Liver (tissue), 3 donors: ENCODE results near the gene ROM1.

ENCODE experiments used
- CTCF ChIP-seq: fragments of 150-350 bp; IDR thresholded peaks from 2 replicates; pipeline ENCODE4 v1.5.1; 2017; ENCODE audit warnings: improper control_type of control experiment, low read depth, low read length; ENCODE audit not compliant: missing input control
- EGR1 ChIP-seq, 2 donors: IDR thresholded peaks; 2 replicates each; pipeline ENCODE4 v1.6.1; 2016 to 2018; ENCODE audit warnings: antibody characterized with exemption in 2 of 2, low read depth in 2 of 2
- RXRA ChIP-seq, 2 donors: IDR thresholded peaks; 2 replicates each; pipeline ENCODE4 v1.6.1; 2017 to 2018; ENCODE audit warnings: antibody characterized with exemption in 2 of 2, mild to moderate bottlenecking in 1 of 2
- donor health status: healthy.
- donor health status: healthy.

- TF ChIP-seq RXRA (IDR thresholded peaks at IDR 0.05), result peak; percentile 35 to 38
- peak; percentile 6 for TF ChIP-seq CTCF
- peak; percentile 26 to 61 for TF ChIP-seq EGR1 (IDR thresholded peaks at IDR 0.05; ENCODE audit: low read depth in 2 of 2)
Observed at GRCh38 chr11:62621567-62622470, 8.8 kb downstream of the ROM1 start, which contains the start of gene B3GAT3.
